ENCODE results near the gene MALAT1.
"Not testable (repeated sequence)": the region's sequence is repeated elsewhere in the genome, so short reads cannot be mapped to it uniquely, and the experiment has no call there.

Gene MALAT1

DNA sequence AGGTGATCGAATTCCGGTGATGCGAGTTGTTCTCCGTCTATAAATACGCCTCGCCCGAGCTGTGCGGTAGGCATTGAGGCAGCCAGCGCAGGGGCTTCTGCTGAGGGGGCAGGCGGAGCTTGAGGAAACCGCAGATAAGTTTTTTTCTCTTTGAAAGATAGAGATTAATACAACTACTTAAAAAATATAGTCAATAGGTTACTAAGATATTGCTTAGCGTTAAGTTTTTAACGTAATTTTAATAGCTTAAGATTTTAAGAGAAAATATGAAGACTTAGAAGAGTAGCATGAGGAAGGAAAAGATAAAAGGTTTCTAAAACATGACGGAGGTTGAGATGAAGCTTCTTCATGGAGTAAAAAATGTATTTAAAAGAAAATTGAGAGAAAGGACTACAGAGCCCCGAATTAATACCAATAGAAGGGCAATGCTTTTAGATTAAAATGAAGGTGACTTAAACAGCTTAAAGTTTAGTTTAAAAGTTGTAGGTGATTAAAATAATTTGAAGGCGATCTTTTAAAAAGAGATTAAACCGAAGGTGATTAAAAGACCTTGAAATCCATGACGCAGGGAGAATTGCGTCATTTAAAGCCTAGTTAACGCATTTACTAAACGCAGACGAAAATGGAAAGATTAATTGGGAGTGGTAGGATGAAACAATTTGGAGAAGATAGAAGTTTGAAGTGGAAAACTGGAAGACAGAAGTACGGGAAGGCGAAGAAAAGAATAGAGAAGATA, at the start of gene MALAT1:
MALAT1 (plus strand) TSS at position 69 of the 736 bp plus-strand sequence.
- DNase-seq: peak; percentile 77

DNA sequence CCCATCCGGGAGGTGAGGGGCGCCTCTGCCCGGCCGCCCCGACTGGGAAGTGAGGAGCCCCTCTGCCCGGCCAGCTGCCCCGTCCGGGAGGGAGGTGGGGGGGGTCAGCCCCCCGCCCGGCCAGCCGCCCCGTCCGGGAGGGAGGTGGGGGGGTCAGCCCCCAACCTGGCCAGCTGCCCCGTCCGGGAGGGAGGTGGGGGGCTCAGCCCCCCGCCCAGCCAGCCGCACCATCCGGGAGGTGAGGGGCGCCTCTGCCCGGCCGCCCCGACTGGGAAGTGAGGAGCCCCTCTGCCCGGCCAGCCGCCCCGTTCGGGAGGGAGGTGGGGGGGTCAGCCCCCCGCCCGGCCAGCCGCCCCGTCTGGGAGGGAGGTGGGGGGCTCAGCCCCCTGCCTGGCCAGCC, 47.5 kb upstream of the MALAT1 start:
- not testable (repeated sequence) for DNase-seq

DNA sequence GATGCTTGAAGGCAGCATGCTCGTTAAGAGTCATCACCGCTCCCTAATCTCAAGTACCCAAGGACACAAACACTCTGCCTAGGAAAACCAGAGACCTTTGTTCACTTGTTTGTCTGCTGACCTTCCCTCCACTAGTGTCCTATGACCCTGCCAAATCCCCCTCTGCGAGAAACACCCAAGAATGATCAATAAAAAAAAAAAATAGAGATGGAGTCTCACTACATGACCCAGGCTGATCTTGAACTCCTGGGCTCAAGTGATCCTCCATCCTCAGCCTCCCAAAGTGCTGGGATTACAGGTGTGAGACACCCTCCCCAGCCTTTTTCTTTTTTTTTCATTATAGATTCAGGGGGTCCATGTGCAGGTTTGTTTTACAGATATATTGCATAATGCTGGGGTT, 46.6 kb upstream of the MALAT1 start:
- not testable (repeated sequence) for DNase-seq

DNA sequence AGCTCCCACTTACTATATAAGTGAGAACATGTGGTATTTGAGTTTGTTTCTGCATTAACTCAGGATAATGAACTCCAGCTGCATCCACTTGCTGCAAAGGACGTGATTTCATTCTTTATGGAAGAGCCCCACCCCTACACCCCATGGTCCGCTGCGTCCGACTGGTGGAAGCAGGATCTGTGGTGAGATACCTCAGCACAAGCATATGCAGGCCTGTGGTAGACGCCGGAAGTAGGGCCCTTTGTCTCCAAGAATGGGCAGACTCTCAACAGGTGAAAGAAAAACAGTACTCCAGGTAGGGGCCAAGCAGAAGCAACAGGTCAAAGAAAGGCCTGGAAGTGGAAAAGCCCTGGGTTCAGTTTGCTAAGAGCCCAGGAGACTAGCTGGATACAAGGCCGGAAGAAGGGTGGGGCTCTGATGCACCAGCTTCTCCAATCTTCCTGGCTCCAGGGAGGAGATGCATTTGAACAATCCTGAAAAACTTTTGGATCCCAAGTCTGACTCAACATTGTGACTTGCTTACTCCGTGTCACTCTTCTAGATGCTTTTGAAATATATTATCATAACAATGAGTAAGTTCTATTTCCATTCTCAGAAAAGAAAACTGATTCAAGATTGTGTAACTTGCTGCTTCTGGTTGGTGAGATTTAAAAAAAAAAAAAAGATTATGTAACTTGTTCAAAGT, 45.9 kb upstream of the MALAT1 start:
- DNase-seq: no peak

DNA sequence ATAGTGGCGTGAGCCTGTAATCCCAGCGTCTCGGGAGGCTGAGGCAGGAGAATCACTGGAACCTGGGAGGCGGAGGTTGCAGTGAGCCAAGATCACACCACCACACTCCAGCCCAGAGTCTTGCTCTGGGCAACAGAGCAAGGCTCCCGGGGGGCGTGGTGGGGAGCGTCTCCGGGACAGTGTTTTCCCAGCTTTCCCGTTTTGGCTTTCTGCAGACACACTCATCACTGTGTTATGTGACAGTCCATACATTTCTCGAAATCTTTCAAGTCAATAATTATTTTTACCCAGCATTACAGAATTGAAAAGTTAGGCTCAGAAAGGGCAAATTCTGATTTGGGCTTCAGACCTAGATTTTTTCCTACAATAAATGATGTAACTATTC, 44.5 kb upstream of the MALAT1 start:
- no peak for DNase-seq

DNA sequence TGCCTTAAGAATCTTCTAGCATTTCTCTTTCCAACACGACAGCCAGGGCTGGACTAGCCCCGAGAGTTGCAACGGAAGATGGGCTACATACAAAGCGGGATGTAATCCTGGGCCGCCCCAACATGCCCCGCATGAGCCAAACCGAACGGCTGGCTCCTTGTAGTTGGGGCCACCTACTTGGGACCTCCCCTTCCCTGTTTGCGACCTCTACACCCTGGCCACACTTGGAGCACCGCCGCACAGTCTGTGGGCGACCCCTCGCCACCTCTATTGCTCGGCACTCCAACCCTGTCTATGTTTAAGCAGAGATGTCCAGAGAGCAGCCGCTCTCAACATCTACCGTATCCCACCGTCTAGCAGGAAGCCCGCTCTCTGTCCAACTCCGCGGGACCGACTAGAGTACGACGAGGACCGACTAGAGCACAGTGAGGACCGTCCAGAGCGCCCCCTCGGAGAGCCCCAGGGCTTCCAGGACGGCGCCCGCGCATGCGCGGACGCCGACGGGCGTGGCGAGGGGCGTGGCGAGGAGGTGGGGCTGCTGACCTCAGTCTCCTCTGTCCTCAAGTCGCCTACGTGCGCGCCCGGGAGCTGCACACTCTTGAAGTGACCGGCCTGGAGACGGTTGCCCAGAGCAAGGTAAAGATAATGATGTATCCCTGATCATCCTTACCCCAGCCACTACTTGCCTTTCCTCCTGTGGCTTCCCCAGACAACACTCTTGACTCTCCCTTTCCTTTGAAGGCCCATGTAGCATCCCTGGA, 44.0 kb upstream of the MALAT1 start:
- DNase-seq: no peak

DNA sequence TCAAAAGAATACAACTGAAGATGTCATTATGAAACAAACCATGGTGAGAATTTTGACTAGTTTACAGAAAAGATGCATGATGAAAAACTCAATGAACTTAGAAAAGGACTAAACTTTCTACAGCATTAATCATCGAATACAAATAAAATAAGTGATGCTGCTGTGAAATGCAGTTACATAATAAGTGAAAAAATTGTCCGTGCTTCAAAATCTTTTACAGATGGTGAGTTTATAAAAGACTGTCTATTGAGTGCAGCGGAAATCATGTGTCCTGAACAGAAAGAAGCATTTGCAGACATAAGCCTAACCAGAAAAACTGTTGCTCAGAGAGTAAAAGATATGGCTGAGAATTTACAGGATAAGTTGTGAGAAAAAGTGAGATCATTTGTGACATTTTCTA, 42.4 kb upstream of the MALAT1 start:
- DNase-seq: no peak

DNA sequence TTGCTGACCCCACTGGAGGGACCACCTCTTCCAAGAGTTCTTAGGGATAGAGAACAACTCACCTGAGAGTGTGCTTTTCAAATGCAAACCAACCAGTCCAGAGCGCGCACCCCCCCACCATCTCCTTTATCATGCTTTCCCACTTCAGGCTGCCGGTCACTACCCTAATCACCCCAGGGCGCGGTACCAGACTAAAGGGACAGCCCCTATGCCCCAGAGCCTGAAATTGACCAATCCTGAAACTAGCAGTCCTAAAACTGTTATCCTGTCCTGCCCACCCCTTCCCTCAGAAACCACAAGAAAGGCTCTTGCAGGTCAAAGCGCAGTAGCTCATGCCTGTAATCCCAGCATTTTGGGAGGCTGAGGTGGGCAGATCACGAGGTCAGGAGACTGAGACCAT, 39.3 kb upstream of the MALAT1 start:
- DNase-seq: no peak

DNA sequence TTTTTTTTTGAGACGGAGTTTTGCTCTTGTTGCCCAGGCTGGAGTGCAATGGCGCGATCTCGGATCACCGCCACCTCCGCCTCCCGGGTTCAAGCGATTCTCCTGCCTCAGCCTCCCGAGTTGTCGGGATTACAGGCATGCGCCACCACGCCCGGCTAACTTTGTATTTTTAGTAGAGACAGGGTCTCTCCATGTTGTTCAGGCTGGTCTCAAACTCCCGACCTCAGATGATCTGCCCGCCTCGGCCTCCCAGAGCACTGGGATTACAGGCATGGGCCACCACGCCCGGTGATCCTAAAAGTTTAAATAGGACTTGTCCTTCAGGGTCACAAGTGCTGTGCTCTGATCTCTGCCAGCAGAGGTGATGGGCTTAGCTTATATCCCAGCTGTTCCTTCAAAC, 33.4 kb upstream of the MALAT1 start:
- DNase-seq: not testable (repeated sequence)

DNA sequence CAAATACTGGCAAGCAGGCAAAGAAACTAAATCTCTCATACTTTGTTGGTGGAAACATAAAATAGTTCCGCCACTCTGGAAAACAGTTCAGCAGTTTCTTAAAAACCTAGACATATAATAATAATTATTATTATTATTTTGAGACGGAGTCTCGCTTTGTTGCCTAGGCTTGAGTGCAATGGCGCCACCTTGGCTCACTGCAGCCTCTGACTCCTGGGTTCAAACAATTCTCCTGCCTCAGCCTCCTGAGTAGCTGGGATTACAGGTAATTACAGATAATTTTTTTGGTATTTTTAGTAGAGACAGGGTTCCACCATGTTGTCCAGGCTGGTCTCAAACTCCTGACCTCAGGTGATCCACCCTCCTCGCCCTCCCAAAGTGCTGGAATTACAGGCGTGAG, 31.5 kb upstream of the MALAT1 start:
- DNase-seq: not testable (repeated sequence)

DNA sequence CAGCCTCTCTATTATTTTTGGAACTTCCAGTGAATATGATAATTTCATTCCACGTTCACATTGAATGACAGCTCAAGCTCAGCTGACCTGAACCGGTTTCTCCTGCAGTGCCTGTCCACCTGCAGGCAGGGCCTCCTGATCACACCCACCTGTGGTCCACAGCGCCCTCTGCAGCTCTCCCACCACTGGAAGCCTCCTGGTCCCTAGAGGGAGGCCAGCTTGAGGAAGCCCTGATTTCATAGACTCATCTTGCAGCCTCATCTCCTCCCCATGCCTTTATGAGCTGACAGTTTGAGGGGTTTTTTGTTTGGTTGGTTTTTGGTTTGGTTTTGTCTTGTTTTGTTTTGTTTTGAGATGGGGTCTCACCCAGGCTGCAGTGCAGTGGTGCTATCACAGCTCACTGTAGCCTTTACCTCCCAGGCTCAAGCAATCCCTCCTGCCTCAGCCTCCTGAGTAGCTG, 29.9 kb upstream of the MALAT1 start:
- DNase-seq: peak; percentile 23

DNA sequence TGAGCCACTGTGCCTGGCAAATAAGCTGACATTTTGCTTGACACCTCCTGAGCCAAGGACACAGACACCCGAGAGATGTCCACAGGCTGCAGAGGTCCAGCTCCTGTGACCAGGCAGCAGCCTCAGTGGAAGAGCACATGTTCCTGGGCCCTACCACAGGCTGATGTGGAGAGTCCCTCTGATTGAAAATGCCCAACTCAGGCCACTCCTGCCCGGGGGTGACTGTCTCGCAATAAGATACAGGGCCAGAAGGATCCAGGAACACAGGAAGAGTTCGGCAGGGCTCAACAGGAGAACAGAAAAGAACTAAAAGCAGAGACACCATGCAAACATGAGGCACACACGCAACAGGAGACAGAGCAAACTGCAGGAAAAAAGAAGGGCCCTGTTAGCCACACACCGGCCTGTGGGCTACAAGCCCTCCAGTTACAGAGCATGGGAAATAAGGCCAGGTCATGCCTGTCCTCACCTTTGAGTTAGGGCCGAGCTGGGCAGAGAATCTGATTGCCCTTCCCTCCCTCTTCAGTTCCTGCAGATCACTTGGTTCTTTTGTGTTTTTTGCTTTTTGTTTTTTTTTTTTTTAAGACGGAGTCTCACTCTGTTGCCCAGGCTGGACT, 28.3 kb upstream of the MALAT1 start:
- DNase-seq: no peak

DNA sequence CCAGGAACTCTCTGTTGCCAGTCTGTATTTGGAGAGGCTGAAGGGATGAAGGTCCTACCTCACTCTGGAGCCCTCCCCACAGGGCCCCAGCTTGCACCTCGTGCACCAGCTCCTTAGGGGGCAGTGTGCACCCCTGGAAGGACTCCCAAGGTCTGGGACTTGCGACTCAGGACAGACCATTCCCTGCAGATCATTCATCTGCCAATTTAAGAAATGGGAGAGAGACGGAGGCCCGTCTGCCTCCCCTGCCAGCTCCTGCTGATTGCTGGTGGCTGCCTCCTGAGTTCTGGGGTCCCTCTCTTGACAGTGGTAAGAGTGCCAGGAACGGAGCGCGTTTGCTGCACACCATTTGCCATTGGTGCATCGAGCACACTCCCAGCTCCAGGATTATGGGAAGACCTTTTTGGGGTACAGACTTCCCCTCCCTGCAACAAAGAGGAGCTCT, 27.4 kb upstream of the MALAT1 start:
- no peak for DNase-seq

DNA sequence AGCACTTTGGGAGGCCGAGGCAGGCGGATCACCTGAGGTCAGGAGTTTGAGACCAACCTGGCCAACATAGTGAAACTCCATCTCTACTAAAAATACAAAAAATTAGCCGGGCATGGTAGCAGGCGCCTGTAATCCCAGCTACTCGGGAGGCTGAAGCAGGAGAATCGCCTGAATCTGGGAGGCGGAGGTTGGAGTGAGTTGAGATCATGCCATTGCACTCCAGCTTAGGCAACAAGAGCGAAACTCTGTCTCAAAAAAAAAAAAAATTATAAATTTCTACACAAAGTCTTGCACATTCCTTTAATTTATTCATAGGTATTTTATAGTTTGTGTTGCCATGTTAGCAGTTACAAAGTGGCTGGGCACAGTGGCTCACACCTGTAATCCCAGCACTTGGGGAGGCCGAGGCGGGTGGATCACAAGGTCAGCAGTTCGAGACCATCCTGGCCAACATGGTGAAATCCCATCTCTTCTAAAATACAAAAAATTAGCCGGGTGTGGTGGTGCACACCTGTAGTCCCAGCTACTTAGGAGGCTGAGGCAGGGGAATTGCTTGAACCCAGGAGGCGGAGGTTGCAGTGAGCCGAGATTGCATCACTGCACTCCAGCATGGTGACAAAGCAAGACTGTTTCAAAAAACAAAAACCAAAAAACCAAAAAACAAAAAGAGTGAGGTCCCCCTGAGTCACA, 26.1 kb upstream of the MALAT1 start:
- DNase-seq: not testable (repeated sequence)

DNA sequence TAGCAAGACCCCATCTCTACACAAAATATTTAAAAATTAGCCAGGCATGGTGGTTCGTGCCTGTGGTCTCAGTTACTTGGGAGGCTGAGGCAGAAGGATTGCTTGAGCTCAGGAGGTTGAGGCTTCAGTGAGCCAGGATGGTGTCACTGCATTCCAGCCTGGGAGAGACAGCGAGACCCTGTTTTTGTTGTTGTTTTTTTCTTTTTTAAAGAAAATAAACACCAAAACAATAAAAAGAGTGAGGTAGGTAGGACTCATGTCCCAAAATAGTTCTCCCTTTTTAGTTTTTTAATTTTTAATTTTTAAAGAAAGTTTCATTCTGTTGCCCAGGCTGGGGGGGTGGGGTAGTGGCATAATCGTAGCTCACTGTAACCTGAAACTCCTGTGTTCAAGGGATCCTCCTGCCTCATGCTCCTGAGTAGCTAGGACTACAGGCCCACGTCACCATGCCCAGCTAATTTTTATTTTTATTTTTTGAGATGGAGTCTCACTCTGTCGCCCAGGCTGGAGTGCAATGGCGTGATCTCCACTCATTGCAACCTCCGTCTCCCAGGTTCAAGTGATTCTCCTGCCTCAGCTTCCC, 25.5 kb upstream of the MALAT1 start:
- no peak for DNase-seq

DNA sequence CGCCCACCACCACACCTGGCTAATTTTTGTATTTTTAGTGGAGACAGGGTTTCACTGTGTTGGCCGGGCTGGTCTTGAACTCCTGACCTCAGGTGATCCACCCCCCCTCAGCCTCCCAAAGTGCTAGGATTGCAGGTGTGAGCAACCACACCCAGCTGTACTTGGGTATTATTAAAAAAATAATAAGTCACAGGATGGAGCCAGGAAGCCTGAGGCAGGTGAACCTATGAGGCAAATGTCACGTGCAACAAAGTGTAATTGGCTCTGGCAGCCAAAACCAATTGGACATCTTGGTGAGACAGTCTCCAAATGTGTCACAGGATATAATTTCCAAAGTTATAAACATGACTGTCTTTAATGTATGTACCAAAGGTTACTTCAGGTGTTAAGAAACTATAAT, 24.0 kb upstream of the MALAT1 start:
- DNase-seq: no peak

DNA sequence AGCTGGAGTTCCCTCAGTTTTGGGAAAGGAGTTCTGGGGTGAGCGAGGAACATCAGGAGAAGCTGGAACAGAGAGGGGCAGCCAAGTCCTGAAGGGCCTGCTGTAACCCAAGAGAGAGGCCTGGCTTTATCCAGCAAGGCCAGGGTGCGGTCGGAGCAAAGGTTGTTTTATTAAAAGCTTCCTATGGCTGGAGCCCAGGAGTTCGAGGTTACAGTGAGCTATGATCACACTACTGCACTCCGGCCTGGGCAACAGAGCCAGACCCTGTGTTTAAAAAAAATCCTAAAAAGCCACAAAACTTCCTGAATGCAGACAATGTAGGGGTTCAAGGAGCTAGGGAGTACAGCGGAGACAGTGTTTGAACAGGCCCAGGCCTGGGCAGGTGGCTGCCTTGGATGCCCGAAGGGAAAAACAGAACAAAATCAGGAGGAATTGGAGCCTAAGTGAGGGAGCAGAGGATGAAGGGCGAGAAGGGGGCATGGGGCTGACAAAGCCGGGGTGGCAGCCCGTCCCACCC, 22.2 kb upstream of the MALAT1 start:
- DNase-seq: no peak

DNA sequence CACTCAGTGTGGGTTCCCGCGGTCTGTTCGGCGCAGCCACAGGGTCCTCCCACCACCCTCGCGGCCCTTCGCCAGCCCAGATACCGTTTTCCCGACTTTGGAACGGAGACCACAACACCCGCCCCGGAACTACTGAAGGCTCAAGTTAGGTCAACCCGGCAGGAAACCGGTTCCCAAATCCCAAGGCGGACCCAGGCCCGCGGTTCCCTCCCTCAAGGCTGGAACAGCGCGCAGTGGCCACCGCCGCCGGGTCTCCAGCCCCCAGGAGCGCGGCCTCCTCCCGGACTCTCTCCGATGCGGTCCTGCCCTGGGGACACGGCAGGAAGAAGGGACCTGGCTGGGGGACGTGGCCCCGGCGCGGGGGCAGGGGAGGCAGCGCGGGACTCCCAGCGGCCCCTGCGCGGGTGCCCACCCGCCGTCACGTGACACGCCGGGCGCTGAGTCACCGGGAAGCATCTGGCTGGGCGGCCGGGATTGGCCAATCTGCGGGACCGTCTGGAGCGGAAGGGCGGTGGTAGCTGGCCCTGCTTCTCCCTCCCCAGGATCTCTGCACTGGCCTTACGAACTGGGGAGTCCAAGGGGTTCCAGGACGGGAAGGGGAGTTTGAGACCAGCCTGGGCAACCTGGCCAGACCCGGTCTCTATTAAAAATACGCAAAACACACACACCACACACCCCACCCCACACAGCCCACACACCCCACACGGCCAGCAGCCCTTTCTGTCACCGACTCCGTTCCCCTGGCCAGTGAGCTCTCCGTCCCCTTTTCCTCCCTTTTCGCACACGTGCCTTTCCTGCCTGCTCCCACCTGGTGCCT, 21.5 kb upstream of the MALAT1 start:
- DNase-seq: peak; percentile 60

DNA sequence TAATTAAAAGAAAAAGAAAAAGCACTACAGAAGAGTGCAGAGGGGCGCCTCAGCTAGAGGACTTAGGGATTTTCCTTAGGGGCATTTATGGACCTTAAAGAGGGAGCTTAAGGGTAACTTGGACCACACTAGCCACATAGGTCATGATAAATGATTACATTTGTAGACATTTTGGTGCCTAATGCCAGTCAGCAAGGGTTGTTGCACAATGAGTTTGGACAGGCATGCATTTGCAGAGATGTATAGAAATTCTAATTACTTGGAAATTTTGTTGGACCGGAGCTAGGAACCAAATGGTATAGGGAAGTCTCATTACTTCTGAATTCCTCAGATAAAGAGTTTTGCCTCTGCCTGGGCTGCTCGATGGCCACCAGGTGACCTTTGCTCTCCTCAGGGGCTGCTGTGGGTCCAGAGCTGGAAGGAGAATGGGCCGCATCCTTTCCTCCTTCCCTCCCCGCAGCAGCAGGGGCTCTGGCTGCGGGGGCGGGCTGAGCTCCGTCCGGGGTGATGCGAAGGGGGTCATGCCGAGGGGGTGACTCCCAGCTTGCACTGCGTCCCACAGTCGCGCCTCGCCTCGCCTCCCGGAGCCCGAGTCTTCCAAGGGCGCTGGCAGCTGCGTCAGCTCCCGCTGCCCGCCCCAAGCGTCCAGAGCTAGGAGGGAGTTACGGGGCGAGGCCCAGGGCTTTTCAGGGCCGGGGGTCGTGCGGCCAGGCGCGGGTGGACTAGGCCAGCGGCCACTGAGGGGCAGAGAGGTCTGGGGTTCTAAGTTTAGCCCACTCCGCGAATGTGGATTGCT, 20.3 kb upstream of the MALAT1 start:
- DNase-seq: no peak
